ENCODE measurements around the gene PARD6B. TPM values are rescaled to one million over a fixed set of nuclear protein-coding genes. Genes with fewer than 3 reads are reported as not detected.
"Not testable (repeated sequence)": the region's sequence is repeated elsewhere in the genome, so short reads cannot be mapped to it uniquely, and the experiment has no call there.

Gene PARD6B
- total RNA-seq, 1 donor from 2014 or later = 45.7 TPM

DNA sequence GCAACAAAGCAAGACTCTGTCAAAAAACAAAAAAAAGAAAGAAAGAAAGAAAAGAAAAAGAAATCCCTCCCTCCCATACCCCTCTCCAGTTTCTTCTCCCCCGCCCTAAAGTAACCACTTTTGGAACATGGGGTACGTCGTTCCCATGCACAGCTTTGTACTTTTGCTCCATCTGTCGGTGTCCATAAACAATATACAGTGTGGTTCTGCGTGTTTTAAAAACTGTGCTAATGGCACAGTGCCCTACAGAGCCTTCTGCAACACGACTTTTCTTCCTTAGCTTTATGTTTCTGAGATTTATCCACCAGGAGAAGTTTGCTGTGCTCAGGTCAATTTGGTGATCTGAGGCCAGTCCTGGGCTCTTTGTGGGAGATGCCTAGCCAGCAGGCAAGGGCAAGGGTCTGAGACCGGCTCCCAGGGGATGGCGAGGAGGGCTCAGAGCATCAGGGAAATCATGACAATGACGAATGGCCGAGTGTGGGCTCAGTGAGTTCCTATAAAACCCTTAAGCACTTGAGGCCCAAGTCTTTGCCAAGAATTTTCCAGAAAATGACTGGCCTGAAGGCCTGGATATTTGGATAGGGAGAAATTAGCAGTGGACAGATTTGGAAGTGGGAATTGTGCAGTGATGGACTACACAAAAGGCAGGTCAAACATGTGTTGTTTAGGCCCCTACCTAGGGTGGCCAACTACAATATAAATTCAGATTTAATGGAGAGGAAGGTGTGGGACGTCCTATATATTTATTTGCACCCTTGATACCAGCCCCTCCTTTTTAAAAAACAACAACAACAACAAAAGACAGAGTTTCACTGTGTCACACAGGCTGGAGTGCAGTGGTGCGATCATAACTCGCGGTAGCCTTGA is 61.6 kb downstream of the PARD6B start:
- Histone ChIP-seq H3K4me3 (no peak overlapping the region), H4K20me1 (ENCODE audit: low read depth) (no peaks in the 10 kb centered on the region), H3K27ac (no peak overlapping the region), H3K9ac (no peak overlapping the region), H3K9me3 (ENCODE audit: low read depth) (no peaks in the 10 kb centered on the region), H3K79me2 (ENCODE audit: low read depth) (peaks cover 20% of the 10 kb centered on the region), H3K36me3 (no peaks in the 10 kb centered on the region), H3F3A (ENCODE audit: low read depth) (peaks cover 43% of the 10 kb centered on the region), H3K4me2 (no peak overlapping the region), H3K27me3 (peaks cover 4% of the 10 kb centered on the region), H3K4me1 (peaks cover 8% of the 10 kb centered on the region), H2AFZ (replicated peaks) (no peak overlapping the region)
- Mint-ChIP-seq H3K4me1 (peaks cover 28% of the 10 kb centered on the region), H3K4me3 (peak overlapping the region; percentile 68), H3K27me3 (ENCODE audit: insufficient read depth, low read depth) (peaks cover 14% of the 10 kb centered on the region), H3K27ac (no peak overlapping the region), H3K36me3 (no peaks in the 10 kb centered on the region), H3K9me3 (no peaks in the 10 kb centered on the region)
- TF ChIP-seq EZH2phosphoT487 (IDR thresholded peaks at IDR 0.05) = no peak
- TF ChIP-seq CTCF (IDR thresholded peaks at IDR 0.05) = no peak
- no peak for TF ChIP-seq EZH2 (IDR thresholded peaks at IDR 0.05)
- no peak for DNase-seq (ENCODE audit: low spot score)

DNA sequence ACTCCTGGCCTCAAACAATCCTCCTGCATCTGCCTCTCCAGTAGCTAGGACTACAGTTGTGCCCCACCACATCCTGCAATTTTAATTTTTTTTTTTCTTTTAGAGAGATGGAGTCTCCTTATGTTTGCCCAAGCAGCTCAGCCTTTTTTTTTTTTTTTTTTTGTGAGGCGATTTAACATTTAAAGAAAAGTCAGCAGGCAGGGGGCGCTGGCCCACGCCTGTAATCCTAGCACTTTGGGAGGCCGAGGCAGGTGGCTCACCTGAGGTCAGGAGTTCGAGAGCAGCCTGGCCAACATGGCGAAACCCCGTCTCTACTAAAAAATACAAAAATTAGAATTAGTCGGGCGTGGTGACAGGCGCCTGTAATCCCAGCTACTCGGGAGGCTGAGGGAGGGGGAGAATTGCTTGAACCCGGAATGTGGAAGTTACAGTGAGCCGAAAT is 62.2 kb downstream of the PARD6B start:
- H3K36me3 ChIP-seq; H3K4me2 ChIP-seq; H3K27ac Mint-ChIP-seq; H3K9ac ChIP-seq; H3K4me3 ChIP-seq; H3K27me3 ChIP-seq; H3K27ac ChIP-seq; H3K9me3 ChIP-seq (ENCODE audit: low read depth); H3K9me3 Mint-ChIP-seq; H3K36me3 Mint-ChIP-seq; H2AFZ ChIP-seq (replicated peaks); H4K20me1 ChIP-seq (ENCODE audit: low read depth); H3K4me1 ChIP-seq: not testable (repeated sequence)
- Histone ChIP-seq H3K79me2 (ENCODE audit: low read depth) (peaks cover 20% of the 10 kb centered on the region), H3F3A (ENCODE audit: low read depth) (peaks cover 38% of the 10 kb centered on the region)
- Mint-ChIP-seq H3K4me1 (peaks cover 26% of the 10 kb centered on the region), H3K27me3 (ENCODE audit: insufficient read depth, low read depth) (peaks cover 14% of the 10 kb centered on the region), H3K4me3 (peak overlapping the region; percentile 68)
- TF ChIP-seq CTCF (IDR thresholded peaks at IDR 0.05) = peak; percentile 63
- peak; percentile 58 for DNase-seq (ENCODE audit: low spot score)

DNA sequence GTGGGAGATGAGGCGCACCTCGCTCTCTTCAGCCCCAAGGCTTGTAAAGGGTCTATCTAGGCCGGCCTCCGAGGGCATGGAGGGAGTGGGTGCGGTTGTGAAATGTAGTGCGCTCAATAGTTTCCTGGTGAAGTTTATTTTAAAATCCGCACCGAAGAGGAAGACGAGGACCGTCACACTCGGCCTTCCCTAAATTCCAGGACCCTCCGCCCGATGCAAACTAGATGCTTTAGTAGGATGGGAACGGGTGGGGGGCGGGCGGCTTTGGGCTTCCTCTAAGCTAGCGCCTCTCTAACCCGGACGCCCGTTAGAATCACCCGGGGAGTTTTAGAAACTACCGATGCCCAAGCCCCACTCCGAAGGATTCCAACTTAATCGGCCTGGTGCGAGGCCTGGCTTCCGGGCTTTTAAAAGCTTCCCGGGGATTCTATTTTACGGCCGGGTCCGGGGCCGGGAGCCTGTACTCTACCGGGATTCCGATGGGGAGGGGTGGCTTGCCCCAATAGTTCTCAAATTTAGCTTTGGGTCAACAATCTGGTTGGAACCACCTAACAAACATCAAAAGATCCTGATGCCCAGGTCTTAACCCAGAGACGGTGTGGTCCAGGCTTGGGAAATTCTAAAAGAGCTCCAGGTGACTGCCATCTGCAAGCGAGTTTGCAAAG is 62.9 kb downstream of the PARD6B start:
- Histone ChIP-seq H3K4me1 (peaks cover 8% of the 10 kb centered on the region), H3K9ac (no peak overlapping the region), H3K9me3 (ENCODE audit: low read depth) (no peaks in the 10 kb centered on the region), H3F3A (ENCODE audit: low read depth) (peaks cover 34% of the 10 kb centered on the region), H3K79me2 (ENCODE audit: low read depth) (peaks cover 20% of the 10 kb centered on the region), H3K4me3 (peak overlapping the region; percentile 93), H4K20me1 (ENCODE audit: low read depth) (peaks cover 5% of the 10 kb centered on the region), H3K4me2 (peak overlapping the region; percentile 59), H3K36me3 (no peaks in the 10 kb centered on the region), H3K27ac (peak overlapping the region; percentile 19), H2AFZ (replicated peaks) (peak overlapping the region; percentile 74), H3K27me3 (peaks cover 4% of the 10 kb centered on the region)
- peak; percentile 78 for DNase-seq (ENCODE audit: low spot score)
- H3K27ac Mint-ChIP-seq = no peak overlapping the region
- no peaks in the 10 kb centered on the region for H3K9me3 Mint-ChIP-seq
- TF ChIP-seq EZH2 (IDR thresholded peaks at IDR 0.05) = no peak
- TF ChIP-seq EZH2phosphoT487 (IDR thresholded peaks at IDR 0.05) = no peak
- H3K36me3 Mint-ChIP-seq = no peaks in the 10 kb centered on the region
- peak overlapping the region; percentile 81 for H3K4me3 Mint-ChIP-seq
- peaks cover 28% of the 10 kb centered on the region for H3K4me1 Mint-ChIP-seq
- H3K27me3 Mint-ChIP-seq (ENCODE audit: insufficient read depth, low read depth) = peaks cover 12% of the 10 kb centered on the region
